HepG2 (cell line): Measurements from ENCODE around the gene RHOXF2B. TPM values are rescaled to one million over a fixed set of nuclear protein-coding genes. Genes with fewer than 3 reads are reported as not detected.
"Not testable (repeated sequence)": the region's sequence is repeated elsewhere in the genome, so short reads cannot be mapped to it uniquely, and the experiment has no call there.

ENCODE experiments used
- ATAC-seq: fragments of 200-7000 bp; cut with Tn5 transposase; 3 replicates; pipeline ENCODE4 v1.9.1; 2020; ENCODE audit warnings: mild to moderate bottlenecking, moderate library complexity
- BruUV-seq: library from RNA; stranded (reverse); fragments of 400-500 nt; replicated peaks from 2 replicates; lab custom pipeline; 2021; lab: Mats Ljungman, UMichigan
- CTCF ChIA-PET: fragments of 300-600 bp; formaldehyde crosslinking; extraction: SDS; loops from one replicate; lab custom pipeline; 2021; ENCODE audit warnings: low total read pairs, inconsistent platforms, low intra/inter-chr PET ratio; lab: Yijun Ruan, JAX
- POLR2A ChIA-PET: fragments of 350-600 bp; sonication (Branson Sonifier 250); formaldehyde crosslinking; loops from one replicate; lab custom pipeline; 2020; ENCODE audit warnings: antibody characterized with exemption, inconsistent platforms; lab: Yijun Ruan, JAX
- DNase-seq: peaks from one replicate; pipeline ENCODE4 v3.0.0-alpha.2; 2015; ENCODE audit warnings: low spot score
- FAIRE-seq: peaks from 3 replicates; lab custom pipeline; 2011; peaks lifted over from hg19 to GRCh38; lab: Jason Lieb, UNC
- H2AFZ ChIP-seq: one replicate; pipeline ENCODE4 v1.6.1; 2011; ENCODE audit warnings: low read length, inconsistent platforms
- H3K27ac ChIP-seq: fragments of 300-600 bp; 3 replicates; pipeline ENCODE4 v1.8.0; 2011; ENCODE audit warnings: mixed run types, mild to moderate bottlenecking, mixed read lengths, low read length, inconsistent platforms; ENCODE audit not compliant: insufficient read depth; ENCODE audit errors: extremely low read length
- H3K27me3 ChIP-seq, 2 experiments: fragments of 200-600 bp in 1 of 2; 2 replicates in 1 of 2; 3 replicates in 1 of 2; pipeline versions ENCODE4 v1.6.0 to v1.8.0; 2011; ENCODE audit warnings: low read length in 2 of 2, mild to moderate bottlenecking in 2 of 2, moderate library complexity in 2 of 2, inconsistent platforms in 1 of 2; ENCODE audit not compliant: insufficient read depth in 2 of 2, control insufficient read depth in 1 of 2
- H3K36me3 ChIP-seq, 2 experiments: fragments of 200-600 bp in 1 of 2; replicated peaks in 1 of 2; 2 replicates in 1 of 2; 3 replicates in 1 of 2; pipeline versions ENCODE4 v1.5.1 to v1.8.0; 2011; ENCODE audit warnings: low read length in 2 of 2, inconsistent platforms in 1 of 2; ENCODE audit not compliant: insufficient read depth in 2 of 2, control insufficient read depth in 1 of 2
- H3K4me1 ChIP-seq: 2 replicates; pipeline ENCODE4 v1.5.1; 2012; ENCODE audit warnings: low read length, inconsistent platforms; ENCODE audit not compliant: insufficient read depth
- H3K4me2 ChIP-seq: 2 replicates; pipeline ENCODE4 v1.6.0; 2011; ENCODE audit warnings: low read depth, low read length, inconsistent platforms
- H3K4me3 ChIP-seq, 3 experiments: fragments of 200-600 bp in 1 of 3; sonication (generic), shearing (Covaris generic) in 1 of 3; replicated peaks in 1 of 3; 2 replicates each; pipeline ENCODE4 v1.5.1; 2011 to 2016; ENCODE audit warnings: low read length in 3 of 3, inconsistent platforms in 2 of 3, low read depth in 2 of 3, mild to moderate bottlenecking in 2 of 3, control low read depth in 1 of 3, mixed read lengths in 1 of 3; ENCODE audit not compliant: insufficient read depth in 1 of 3
- H3K79me2 ChIP-seq: one replicate; pipeline ENCODE4 v1.6.1; 2011; ENCODE audit warnings: low read length, inconsistent platforms; ENCODE audit not compliant: insufficient read depth
- H3K9ac ChIP-seq: 2 replicates; pipeline ENCODE4 v1.6.0; 2011; ENCODE audit warnings: mild to moderate bottlenecking, low read depth, low read length, inconsistent platforms; ENCODE audit not compliant: insufficient read depth
- H3K9me3 ChIP-seq: 2 replicates; pipeline ENCODE4 v1.5.1; 2012; ENCODE audit warnings: mild to moderate bottlenecking, low read length
- H4K20me1 ChIP-seq: 2 replicates; pipeline ENCODE4 v1.6.0; 2011; ENCODE audit warnings: inconsistent platforms, mild to moderate bottlenecking, low read length, moderate library complexity; ENCODE audit not compliant: insufficient read depth
- WGBS: methylation state at CpG from one replicate; pipeline ENCODE4 v1.1.6; 2017; ENCODE audit warnings: low lambda C conversion rate; 5-methylcytosine and 5-hydroxymethylcytosine counted together
- in situ Hi-C: cut with HindIII; loops from 2 replicates; pipeline ENCODE4 v1.10.0; 2017; ENCODE audit warnings: low pct_unique_long_range_greater_than_20kb; ENCODE audit not compliant: extremely low pct_ligation_motif_present
- intact Hi-C: fragments of 100-400 bp; cut with micrococcal nuclease; formaldehyde crosslinking; loops from one replicate; pipeline ENCODE4 v1.10.0; 2022; ENCODE audit not compliant: unreplicated experiment
- polyA plus RNA-seq, 8 experiments: library from polyadenylated mRNA; depleted of rRNA in 3 of 8; stranded (reverse) in 7 of 8; unstranded in 1 of 8; fragments of >200 nt; fragmentation: Illumina TruSeq in 4 of 8; extraction: Trizol in 4 of 8; gene quantifications; 2 replicates each; pipeline versions ENCODE4 v1.2.1 to v1.2.3, GENCODE V29; 2011 to 2016; ENCODE audit warnings: low read depth in 4 of 8, missing spikeins in 1 of 8, mixed read lengths in 1 of 8; ENCODE audit not compliant: insufficient read depth in 1 of 8
- total RNA-seq, 5 experiments: library from RNA; depleted of rRNA; stranded (reverse); fragments of >200 nt; fragmentation: Illumina TruSeq; extraction: Trizol; gene quantifications; 2 replicates each; pipeline ENCODE4 v1.2.3, GENCODE V29; 2016; ENCODE audit warnings: low read depth in 1 of 5

Gene RHOXF2B
- total and polyA plus RNA-seq, 2 of the 13 experiments (the other 11 are each of a cell fraction or from before 2014, with no cell fraction given), result not detected

- FAIRE-seq (peak; percentile 85), ATAC-seq (peak; percentile 29; the same call in 1 of the 3 replicates)
- H3K27ac ChIP-seq, result not testable (repeated sequence)
Measured at GRCh38 chrX:120085553-120086185, 8.2 kb upstream of the RHOXF2B start.

GRCh38 chrX:120066169-120066568, 11.3 kb downstream of the RHOXF2B start:
- H3K27me3 ChIP-seq, intact Hi-C loops, H3K4me3 ChIP-seq, CTCF ChIA-PET, H3K9me3 ChIP-seq, H3K36me3 ChIP-seq, H4K20me1 ChIP-seq, H3K9ac ChIP-seq, H2AFZ ChIP-seq, H3K27ac ChIP-seq, in situ Hi-C loops, H3K79me2 ChIP-seq, DNase-seq, H3K4me1 ChIP-seq, POLR2A ChIA-PET, H3K4me2 ChIP-seq, BruUV-seq: not testable (repeated sequence)
- FAIRE-seq (peak; percentile 76), ATAC-seq (peak; percentile 62; the same call in 2 of the 3 replicates)
- WGBS, result 20% methylated on average over 1 of the region's 1 CpG

More at GRCh38 chrX:120085553-120086185, 8.2 kb upstream of the RHOXF2B start:
- H4K20me1 ChIP-seq, H3K79me2 ChIP-seq, H3K9ac ChIP-seq, intact Hi-C loops, H3K9me3 ChIP-seq, H3K27me3 ChIP-seq, H3K4me3 ChIP-seq, in situ Hi-C loops, H2AFZ ChIP-seq, H3K4me1 ChIP-seq, BruUV-seq, POLR2A ChIA-PET, DNase-seq, H3K36me3 ChIP-seq, CTCF ChIA-PET, H3K4me2 ChIP-seq: not testable (repeated sequence)
- WGBS, result no CpG with 5 or more reads among the region's 12 CpGs

DNA sequence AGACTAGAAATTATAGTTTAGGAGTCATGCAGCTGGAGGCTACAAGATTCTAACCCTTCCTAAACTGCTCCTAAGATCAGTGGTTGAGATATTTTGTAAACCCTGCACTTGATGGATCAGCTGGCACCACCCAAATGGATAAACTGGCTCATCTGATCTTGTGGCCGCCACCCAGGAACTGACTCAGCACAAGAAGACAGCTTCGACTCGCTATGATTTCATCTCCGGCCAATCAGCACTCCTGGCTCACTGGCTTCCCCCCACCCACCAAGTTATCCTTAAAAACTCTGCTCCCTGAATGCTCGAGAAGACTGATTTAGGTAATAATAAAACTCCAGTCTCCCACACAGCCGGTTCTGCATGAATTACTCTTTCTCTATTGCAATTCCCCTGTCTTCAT, 34.8 kb downstream of the RHOXF2B start:
- H3K36me3 ChIP-seq, BruUV-seq, FAIRE-seq, H3K4me1 ChIP-seq, H4K20me1 ChIP-seq, DNase-seq, POLR2A ChIA-PET, CTCF ChIA-PET, H3K4me2 ChIP-seq, H3K9me3 ChIP-seq, H3K4me3 ChIP-seq, in situ Hi-C loops, H3K9ac ChIP-seq, H3K79me2 ChIP-seq, intact Hi-C loops, H3K27me3 ChIP-seq, H3K27ac ChIP-seq, ATAC-seq, H2AFZ ChIP-seq: not testable (repeated sequence)
- no CpG with 5 or more reads among the region's 6 CpGs for WGBS

DNA sequence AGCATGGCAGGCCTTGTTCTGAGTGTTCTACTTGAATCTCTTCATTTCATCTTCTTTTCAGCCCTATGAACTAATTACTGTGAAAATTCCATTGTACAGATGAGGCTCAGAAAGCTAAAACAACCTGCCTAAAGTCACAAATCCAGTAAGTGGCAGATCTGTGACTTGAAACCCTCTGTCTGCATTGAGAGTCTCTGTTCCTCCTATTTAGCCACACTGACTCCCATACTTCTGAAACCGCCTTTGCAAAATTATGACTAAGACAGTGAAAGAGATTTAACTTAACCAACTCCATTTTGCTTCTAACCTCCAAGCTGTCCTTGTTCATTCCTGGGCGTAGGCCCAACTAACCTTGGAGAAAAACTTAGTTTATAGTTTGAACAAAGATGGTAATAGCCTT, 35.2 kb downstream of the RHOXF2B start:
- intact Hi-C loops, FAIRE-seq, H3K27me3 ChIP-seq, H3K36me3 ChIP-seq, BruUV-seq, POLR2A ChIA-PET, H3K27ac ChIP-seq, H3K4me2 ChIP-seq, H4K20me1 ChIP-seq, H3K4me1 ChIP-seq, H3K9me3 ChIP-seq, in situ Hi-C loops, H3K4me3 ChIP-seq, ATAC-seq, DNase-seq, H2AFZ ChIP-seq, H3K79me2 ChIP-seq, H3K9ac ChIP-seq, CTCF ChIA-PET: not testable (repeated sequence)
- WGBS, result no CpG with 5 or more reads among the region's 2 CpGs
